HG03460 (cell line): Measurements from ENCODE around the gene KIF26A.

ENCODE experiments used
- ATAC-seq: cut with Tn5 transposase; IDR thresholded peaks from one replicate; pipeline ENCODE4 v1.9.1; 2021; ENCODE audit not compliant: unreplicated experiment

Gene KIF26A

GRCh38 chr14:104190396-104191000 is 52.1 kb downstream of the KIF26A start:
- ATAC-seq: no peak

GRCh38 chr14:104191409-104191997 is 53.1 kb downstream of the KIF26A start:
- no peak for ATAC-seq

DNA sequence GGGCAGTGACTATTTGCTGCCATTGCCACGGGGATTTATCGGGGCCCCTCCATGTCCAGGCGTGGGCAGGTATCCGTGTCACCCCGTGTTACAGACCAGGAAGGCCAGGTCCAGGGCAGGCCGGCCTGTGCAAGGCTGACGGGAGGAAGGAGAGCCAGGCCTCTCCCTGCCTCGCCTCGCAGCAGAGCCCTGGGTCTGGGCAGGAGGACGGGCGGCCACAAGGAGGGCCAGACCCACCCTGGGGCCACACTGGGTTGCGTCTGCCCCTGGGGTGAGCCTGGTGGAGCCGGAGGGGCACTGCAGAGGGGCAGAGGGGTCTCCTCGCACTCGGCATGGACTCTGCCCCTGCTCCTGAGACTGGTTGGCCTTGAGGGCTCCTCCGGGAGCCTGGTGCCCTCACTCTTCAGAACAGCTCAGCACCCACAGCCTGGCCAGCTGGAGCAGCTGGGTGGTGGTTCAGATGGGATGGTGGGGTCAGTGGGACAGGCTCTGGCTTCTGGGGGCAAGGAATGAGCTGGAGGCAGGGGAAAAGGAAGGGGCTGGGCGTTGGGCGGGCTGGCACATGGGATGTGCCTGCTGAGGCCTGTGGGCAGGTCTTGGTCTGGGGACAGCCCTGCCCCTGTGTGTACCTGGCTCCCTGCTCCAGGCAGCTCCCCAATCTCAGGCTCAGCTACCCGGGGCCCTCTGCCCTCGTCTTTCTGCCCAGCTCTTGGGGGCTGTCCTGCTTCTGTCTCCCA is 53.9 kb downstream of the KIF26A start:
- ATAC-seq: no peak

DNA sequence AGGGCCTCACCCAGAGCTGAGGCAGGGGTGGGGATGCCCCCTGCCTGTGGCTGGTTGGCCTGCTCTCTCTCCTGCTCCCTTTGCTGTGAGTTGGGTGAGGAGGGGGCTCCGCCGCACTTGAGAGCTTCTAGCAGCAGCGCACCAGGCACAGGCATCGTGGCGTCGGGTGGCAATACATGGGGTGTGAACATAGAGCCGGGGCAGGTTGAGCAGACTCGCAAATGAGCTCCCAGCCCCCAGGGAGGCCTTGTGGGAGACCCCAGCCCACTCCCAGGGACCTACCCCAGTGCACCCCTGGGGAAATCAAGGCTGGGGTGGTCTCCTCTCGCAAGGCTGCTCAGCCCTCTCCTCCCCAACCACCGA is 54.5 kb downstream of the KIF26A start:
- ATAC-seq: no peak

GRCh38 chr14:104194016-104194415 is 55.6 kb downstream of the KIF26A start:
- no peak for ATAC-seq

- ATAC-seq: no peak
Observed at GRCh38 chr14:104194716-104195115, 56.3 kb downstream of the KIF26A start.

DNA sequence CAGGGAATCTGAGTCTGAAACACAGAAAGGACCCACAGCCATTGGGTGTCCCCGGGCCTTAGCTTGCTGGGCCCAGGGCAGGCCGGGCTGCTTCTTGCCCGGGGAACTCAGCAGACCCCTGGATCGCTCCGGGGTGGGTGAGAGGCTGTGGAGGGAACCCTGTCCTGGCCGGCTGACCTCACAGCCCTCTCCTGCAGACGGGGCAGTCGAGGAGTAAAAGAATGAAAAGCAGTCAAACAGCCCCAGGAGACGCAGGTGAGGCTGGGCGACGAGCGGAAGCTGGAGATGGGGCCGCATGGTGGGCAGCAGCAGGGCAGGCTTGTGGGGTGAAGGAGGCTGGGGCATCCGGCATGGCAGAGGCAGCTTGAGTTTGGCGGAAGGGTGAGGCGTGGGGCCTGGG is 57.0 kb downstream of the KIF26A start:
- ATAC-seq: no peak

DNA sequence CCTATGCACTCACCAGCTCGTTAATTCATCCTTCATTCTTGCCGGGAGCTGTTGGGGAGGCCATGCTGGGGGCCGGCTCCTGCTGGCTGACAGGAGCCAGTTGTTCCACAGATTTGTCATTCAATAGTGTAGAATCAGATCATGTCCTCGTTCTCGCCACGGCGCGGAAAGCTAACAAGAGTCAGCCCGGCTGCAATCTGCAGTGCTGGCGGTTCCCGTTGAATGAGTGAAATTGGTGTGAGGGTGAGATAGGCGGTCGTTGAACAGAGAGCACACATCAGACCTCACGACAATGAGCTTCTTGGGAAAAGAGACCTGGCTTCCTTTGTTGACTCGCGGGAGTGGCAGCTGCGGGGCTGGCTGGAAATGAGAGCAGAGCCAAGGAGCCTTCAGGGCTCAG is 57.5 kb downstream of the KIF26A start:
- no peak for ATAC-seq

- no peak for ATAC-seq
Observed at GRCh38 chr14:104196461-104197140, 58.2 kb downstream of the KIF26A start.

DNA sequence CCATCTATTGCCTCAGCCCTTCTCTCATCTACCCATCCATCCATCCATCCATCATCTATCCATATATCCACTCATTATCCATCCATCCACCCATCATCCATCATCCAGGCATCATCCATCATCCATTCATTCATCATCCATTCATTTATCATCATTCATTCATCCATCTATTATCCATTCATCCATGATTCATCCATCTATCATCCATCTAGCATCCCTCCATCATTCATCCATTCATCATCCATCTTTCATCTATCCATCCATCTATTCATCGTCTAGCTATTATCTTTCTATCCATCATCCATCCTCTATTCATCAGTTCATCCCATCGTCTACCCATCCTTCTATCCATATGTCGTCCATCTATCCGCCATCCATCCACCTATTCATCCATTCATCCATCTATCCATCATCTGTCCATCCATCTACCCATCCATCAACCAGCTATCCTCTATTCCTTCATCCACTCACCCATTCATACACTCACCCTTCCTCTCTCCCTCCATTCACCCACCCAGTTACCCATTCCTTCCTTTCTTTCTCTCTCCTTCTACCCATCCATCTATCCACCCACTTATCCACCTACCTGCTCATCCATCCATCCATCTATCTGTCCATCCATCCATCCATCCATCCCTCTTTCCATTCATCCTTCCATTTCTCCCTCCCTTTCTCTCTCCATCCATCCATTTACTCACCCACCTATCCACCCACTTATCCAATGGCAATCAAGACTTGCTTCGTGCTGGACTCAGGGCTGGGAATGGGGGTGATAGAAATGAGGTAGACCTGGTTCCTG is 59.3 kb downstream of the KIF26A start:
- no peak for ATAC-seq

GRCh38 chr14:104199266-104199895 is 61.0 kb downstream of the KIF26A start:
- no peak for ATAC-seq

- ATAC-seq: no peak
Observed at GRCh38 chr14:104200106-104200505, 61.7 kb downstream of the KIF26A start.

DNA sequence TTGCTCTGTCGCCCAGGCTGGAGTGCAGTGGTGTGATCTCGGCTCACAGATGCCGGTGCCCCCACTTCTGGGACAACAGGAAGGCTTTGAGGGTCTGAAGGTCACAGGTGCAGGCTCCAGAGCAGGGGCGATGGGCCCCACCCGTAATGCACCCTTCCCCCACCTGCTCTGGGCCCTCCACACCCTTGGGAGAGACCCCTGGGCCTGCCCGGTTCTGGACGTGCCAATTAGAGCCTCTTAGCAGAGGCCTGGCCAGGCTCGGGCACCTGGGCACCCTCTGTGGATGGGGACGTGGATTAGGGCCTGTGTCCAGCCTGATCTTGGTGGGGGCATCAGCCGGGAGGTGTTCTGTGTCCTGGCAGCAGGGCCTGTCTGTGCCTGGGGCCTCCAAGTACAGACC is 62.2 kb downstream of the KIF26A start:
- no peak for ATAC-seq

GRCh38 chr14:104201063-104201462 is 62.7 kb downstream of the KIF26A start:
- no peak for ATAC-seq

DNA sequence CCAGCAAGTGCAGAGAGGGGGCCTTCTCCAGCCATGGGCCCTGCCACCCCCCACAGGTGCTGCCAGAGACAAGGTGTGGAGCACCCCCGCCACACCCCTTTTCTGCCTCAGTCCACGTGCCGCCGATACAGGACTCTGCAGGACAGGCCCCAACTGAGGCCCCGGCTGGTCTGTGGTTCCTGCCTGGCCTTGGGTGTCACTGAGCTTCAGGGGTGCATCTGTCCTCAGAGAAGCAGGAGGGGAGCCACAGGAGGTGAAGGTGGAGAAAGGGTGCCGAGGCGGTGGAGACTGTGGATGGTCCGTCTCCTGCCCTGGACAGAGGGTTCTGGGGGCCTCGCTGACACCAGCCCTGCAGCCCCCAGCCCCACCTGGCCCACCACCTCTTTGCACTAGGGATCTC is 63.1 kb downstream of the KIF26A start:
- no peak for ATAC-seq

DNA sequence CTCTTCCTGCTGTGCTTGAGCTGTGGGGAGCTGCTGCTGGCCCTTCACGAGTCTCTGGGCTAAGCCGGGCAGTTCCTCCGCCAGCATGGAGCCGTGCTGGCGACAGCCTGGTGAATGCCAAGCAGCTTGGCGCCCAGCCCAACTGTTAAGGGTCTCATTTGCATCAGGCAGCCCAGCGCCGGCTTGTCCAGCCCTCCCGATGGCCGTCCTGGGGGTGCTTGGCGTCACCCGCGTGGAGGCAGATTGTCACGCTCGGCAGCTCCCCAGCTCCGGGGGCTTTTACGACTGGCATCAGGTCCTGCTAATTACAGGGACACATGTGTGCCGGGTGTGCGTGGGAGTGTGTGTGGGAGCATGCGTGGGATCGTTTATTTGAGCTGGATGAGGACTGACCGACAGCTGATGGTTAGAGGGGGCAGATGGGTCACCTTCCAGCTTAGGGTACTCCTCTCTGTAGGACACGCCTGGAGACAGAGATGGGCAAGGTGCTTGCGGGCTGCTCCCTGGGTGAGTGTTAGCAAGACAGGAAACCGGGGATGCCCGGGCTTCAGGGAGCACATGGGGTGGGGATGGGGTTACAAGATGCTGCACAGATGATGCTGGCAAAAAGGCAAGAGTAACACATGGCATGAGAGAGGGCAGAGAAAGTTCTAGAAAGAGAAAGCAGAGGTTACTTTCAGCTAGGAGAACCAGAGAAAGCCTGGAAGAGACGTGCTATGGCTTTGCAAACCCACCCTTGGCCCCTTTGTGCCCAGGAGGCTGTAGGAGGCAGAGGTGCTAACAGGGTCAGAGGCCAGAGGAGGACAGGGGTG is 64.1 kb downstream of the KIF26A start:
- no peak for ATAC-seq

DNA sequence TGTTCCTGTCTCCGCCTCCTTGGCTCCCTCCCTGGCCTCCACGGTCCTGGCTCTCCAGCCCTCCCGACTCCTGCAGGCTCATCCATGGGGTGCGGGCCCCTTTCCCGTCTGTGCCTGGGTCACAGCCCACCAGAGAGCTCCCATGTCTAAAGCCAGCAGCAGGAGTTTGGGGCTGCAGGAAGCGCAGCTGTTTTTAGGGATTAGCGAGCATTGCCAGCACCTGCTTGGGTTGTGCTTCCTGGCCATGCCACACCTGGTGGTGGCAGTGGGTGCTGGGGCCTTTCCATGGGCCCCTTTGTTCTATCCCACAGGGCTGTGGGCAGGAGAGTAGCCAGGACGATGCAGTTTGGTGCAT is 64.7 kb downstream of the KIF26A start:
- no peak for ATAC-seq

GRCh38 chr14:104204660-104205149 is 66.3 kb downstream of the KIF26A start:
- no peak for ATAC-seq

GRCh38 chr14:104205781-104206180 is 67.4 kb downstream of the KIF26A start:
- no peak for ATAC-seq
